HG02981 (cell line): ENCODE data around the gene NR2C2AP.
"Not testable (repeated sequence)": the region's sequence is repeated elsewhere in the genome, so short reads cannot be mapped to it uniquely, and the experiment has no call there.

ENCODE experiments used
- ATAC-seq: cut with Tn5 transposase; IDR thresholded peaks from one replicate; pipeline ENCODE4 v1.9.1; 2021; ENCODE audit warnings: mild to moderate bottlenecking, moderate library complexity; ENCODE audit not compliant: unreplicated experiment

NR2C2AP gene, protein sequence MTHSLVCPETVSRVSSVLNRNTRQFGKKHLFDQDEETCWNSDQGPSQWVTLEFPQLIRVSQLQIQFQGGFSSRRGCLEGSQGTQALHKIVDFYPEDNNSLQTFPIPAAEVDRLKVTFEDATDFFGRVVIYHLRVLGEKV

DNA sequence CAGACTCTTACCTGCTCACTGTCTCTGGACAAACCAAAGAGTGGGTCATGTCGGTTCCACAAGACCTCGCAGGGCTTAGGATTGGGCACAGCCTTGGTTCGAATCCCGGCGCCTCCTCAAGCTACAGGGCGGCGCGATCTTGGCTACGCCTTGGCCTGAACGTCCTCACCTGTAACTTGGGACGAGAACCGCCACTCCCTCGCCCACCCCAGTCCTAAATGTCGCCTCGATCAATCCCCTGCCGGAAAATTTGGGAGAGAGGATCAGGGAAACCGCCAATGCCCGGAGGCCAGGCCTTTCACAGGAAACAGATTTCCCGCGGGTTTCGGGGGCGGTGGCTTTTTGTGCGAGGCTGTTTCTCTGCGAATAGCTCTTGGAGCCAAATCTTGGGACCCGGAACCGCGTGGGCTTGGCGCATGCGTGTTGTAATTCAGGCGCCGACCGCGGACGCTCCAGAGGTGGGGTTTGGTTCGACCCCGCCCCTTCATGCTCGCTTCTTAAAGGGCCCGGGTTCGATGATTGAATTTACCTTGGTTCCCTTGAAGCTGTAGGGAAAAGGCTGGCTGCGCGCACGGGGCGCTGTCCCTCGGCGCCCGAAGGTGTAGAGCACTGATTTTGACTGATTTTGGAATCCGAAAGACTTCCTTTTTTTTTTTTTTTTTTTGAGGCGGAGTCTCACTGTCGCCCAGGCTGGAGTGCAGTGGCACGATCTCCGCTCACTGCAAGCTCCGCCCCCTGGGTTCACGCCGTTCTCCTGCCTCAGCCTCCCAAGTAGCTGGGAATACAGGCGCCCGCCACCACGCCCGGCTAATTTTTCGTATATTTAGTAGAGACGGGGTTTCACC is at the start of gene NR2C2AP:
Gene NR2C2AP, minus strand, starts transcription at position 403 of the 845 bp plus-strand sequence. Its CDS starts 354 bp downstream, at position 49.
- peak; percentile 73 for ATAC-seq

DNA sequence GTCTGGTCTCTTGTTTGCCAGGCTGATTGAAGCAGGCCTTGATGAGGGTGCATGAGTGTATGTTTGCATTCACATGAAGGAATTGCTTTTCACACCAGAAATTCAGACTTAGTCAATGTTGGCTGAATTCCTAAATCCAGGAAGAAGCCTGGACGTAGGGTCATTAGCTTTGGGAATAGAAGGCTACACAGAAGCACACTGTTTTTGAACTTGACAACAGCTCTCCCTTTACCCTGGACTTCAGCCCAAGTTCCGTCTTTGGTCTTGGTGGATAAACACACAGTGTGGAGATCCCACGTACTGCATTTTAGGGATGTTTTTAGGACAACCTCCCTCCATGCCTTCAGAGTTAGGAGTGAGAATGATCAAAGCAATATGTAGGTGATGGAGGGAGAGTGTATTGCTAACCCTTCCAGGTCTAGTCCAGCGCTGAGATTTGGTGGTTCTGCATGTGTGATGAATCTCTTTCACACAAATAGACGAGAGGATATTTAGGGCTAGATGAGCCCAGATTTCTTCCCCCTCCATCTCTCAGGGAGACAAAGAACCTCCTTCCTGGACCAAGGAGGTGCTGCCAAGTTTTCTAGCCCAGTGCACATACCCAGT is 47.1 kb upstream of the NR2C2AP start:
- no peak for ATAC-seq

DNA sequence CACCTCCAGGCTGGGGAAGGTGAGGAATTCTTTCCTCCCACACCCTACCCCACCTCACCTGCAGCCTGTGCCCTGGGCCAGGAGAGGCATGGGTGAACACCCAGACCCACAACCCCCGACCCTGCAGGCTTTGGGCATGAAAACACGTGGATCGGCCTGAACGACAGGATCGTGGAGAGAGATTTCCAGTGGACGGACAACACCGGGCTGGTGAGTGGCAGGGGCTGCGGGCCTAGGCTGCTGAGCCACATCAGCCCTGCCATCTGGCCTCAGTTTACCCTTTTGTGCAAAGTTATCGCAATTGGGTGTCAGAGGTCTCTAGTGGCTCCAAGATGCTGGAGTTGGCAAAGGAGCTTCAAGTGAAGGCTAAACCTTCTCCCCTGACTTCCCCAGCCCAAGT is 37.3 kb upstream of the NR2C2AP start:
- no peak for ATAC-seq

GRCh38 chr19:19239675-19240074 is 36.5 kb upstream of the NR2C2AP start:
- ATAC-seq = no peak

DNA sequence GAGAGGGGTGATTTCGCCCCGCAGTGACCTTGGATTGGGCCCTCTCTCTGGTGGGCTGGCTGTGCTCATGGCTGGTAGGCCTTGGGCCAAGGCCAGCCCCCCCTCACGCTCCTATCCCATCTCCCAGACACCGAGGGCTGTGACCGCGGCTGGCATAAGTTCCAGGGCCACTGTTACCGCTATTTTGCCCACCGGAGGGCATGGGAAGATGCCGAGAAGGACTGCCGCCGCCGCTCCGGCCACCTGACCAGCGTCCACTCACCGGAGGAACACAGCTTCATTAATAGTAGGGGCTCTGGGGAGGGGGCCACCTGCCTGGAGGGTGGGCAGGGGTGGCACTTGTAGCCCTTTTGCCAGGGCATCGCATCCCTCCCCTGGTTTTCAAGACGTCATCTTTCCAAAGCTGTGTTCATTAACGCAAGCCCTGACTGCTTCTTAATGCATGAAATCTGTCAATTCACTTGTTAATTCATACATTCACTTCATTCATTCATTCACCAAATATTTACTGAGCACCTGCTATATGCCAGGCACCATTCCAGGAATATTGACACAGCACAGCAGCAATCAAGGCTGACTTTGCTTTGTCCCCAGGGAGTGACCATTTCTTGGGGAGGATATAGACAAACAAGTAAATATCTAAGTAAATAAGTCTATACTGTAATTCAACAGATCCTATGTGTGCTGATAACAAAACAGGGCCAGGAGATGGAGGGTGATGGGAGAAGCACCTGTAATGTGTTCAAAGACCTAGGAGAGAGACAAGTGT is 35.1 kb upstream of the NR2C2AP start:
- ATAC-seq = no peak

DNA sequence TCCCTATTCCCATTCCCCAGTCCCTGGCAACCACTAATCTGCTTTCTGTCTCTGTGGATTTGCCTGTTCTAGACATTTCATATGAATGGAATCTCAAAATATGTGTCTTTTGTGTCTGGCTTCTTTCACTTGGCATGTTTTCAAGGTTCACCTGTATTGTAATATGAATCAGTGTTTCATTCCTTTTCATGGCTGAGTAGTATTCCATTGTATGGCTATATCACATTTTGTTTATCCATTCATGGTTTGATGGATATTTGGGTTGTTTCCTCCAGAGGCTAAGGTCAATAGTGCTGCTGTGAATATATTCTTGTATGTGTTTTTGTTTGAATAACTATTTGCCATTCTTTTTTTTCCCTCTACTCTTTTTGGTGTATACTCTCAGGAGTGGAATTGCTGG is 33.0 kb upstream of the NR2C2AP start:
- ATAC-seq = no peak

GRCh38 chr19:19234220-19234816 is 31.1 kb upstream of the NR2C2AP start:
- ATAC-seq = no peak

GRCh38 chr19:19232261-19232721 is 29.1 kb upstream of the NR2C2AP start:
- no peak for ATAC-seq

- no peak for ATAC-seq
Measured at GRCh38 chr19:19230999-19231398, 27.8 kb upstream of the NR2C2AP start.

- no peak for ATAC-seq
Measured at GRCh38 chr19:19229701-19230100, 26.5 kb upstream of the NR2C2AP start.

DNA sequence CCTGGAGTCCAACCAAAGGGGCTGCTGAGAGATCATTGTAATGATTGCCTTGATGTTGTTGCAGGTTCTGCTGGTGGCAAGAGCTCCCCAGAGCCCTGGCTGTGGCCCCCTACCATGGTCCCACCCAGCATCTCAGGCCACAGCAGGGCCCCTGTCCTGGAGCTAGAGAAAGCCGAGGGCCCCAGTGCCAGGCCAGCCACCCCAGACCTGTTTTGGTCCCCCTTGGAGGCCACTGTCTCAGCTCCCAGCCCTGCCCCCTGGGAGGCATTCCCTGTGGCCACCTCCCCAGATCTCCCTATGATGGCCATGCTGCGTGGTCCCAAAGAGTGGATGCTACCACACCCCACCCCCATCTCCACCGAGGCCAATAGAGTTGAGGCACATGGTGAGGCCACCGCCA is 24.0 kb upstream of the NR2C2AP start:
- no peak for ATAC-seq

DNA sequence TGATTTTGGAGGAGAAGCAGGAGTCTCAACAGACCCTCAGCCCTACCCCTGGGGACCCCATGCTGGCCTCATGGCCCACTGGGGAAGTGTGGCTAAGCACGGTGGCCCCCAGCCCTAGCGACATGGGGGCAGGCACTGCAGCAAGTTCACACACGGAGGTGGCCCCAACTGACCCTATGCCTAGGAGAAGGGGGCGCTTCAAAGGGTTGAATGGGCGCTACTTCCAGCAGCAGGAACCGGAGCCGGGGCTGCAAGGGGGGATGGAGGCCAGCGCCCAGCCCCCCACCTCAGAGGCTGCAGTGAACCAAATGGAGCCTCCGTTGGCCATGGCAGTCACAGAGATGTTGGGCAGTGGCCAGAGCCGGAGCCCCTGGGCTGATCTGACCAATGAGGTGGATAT is 23.4 kb upstream of the NR2C2AP start:
- no peak for ATAC-seq

DNA sequence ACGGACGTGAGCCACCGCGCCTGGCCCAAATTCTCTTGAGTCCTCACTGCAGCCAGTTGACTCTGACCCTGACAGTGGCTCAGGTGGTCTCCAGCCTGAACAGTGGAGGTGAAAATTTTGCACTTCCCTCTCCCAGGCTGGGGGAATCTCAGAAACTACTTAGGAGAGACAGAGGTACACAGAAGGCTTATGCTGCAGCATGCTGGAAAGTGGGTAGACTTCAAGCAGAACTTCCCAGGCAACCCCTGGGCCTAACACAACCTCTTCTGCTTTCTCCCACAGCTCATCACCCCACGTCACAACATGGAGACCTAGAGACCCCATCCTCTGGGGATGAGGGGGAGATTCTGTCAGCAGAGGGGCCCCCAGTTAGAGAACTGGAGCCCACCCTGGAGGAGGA is 23.0 kb upstream of the NR2C2AP start:
- ATAC-seq = no peak

DNA sequence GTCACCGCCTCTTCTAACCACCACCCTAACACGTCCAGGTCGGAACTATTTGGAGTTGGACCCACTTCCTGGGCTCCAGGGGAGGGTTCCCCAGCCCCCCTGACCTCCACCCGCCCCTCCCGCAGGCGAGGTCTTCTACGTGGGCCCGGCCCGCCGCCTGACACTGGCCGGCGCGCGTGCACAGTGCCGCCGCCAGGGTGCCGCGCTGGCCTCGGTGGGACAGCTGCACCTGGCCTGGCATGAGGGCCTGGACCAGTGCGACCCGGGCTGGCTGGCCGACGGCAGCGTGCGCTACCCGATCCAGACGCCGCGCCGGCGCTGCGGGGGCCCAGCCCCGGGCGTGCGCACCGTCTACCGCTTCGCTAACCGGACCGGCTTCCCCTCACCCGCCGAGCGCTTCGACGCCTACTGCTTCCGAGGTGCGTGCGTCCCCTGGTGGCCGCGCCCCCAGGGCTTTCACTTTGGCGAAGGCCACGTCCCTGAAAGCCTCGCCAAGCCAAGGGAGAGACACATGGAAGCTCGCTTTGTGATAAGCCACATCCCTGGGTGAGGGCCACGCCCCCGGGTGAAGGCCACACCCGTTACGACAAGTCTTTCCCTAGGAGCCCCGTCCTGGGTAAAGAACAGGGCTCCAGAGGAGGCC is 21.8 kb upstream of the NR2C2AP start:
- no peak for ATAC-seq

GRCh38 chr19:19224150-19224851 is 21.1 kb upstream of the NR2C2AP start:
- ATAC-seq = no peak

DNA sequence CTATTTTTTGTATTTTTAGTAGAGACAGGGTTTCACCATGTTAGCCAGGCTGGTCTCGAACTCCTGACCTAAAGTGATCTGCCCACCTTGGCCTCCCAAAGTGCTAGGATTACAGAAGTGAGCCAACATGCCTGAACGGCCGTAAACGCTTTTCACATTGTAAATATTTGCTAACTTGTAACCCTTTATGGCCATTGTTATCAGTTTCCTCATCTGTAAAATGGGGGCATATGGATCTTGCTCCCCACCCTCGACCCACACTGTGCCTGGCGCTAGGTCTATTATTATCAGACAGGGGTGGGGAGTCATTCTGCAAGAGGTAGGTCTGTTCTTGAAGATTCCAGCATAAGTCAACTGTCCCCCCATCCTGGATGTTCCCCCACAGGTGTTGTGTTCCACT is 20.4 kb upstream of the NR2C2AP start:
- ATAC-seq = no peak

DNA sequence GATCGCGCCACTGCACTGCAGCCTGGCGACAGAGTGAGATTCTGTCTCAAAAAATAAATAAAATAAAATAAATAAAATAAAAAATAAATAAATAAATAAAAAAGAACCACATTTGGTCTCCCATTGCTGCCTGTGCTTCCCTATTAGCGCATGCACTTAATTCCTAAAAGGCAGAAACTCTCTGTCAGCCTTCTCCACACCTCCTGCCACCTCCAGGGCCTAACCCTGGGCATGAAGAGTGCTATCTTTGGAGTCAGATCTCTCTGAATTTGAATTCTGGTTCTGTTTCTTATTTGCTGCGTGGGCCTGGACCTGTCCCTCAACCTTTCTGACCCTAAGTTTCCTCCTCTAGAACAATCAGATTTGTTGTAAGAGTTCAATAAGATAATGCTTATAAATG is 19.8 kb upstream of the NR2C2AP start:
- ATAC-seq = no peak

- ATAC-seq = not testable (repeated sequence)
Measured at GRCh38 chr19:19221000-19221399, 17.8 kb upstream of the NR2C2AP start.

- no peak for ATAC-seq
Measured at GRCh38 chr19:19218911-19219310, 15.7 kb upstream of the NR2C2AP start.

- no peak for ATAC-seq
Measured at GRCh38 chr19:19217099-19217498, 13.9 kb upstream of the NR2C2AP start.
